Hepatocyte (in vitro differentiated cells): ENCODE measurements around the gene CERS1.

Source experiments
- EZH2phosphoT487 ChIP-seq: fragments of 200-600 bp; sonication (generic); IDR thresholded peaks from one replicate; pipeline ENCODE4 v1.6.1; 2018; ENCODE audit warnings: antibody characterized with exemption, mild to moderate bottlenecking, low read depth, moderate library complexity; ENCODE audit not compliant: unreplicated experiment, severe bottlenecking
- TF ChIP-seq, protein P1 (sequence below): fragments of 200-600 bp; sonication (generic); IDR thresholded peaks from 2 replicates; pipeline ENCODE4 v1.5.1; 2016; ENCODE audit warnings: antibody characterized with exemption, mild to moderate bottlenecking; ENCODE audit not compliant: poor library complexity

DNA sequence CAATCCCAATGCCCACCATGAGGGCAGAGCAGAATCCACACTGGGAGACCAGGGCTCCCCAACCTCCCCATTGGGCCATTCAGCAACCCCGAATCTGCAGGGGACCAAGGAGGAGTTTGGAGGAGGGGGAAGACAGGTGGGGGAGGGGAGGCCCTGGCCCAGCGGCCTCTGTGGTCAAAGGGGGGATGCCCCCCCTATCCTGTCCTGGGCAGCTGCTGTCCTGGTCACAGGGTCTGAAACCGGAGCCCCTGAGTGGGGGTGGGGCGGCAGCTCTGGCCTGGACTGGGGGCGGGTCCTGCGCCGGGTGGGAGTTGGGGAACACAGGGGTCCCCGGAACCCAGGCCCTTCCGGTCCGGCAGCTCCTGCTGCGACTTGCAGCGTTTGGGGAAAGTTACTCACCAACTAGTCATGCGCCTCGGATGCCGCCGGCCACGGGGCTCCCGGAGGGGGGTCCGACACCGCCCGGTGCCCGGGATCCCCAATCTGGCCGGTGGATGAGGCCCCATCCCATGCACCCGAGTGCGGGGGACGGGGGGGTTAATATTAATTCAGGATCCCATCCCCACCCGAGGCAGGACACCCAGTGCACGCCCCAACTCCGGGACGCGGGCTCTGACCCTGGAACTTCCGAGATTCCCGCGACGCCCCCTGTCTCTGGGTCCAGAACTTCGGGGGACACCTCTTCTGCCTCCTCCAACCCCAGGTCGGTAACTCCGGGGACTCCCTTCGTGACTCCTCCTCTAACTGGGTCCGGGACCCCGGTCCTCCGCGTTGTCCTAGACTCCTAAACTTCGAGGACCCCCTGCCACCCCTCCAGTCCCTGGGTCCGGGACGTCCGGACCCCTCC lies 44.2 kb upstream of the CERS1 start:
- no peak for TF ChIP-seq EZH2phosphoT487
- TF ChIP-seq, protein P1, sequence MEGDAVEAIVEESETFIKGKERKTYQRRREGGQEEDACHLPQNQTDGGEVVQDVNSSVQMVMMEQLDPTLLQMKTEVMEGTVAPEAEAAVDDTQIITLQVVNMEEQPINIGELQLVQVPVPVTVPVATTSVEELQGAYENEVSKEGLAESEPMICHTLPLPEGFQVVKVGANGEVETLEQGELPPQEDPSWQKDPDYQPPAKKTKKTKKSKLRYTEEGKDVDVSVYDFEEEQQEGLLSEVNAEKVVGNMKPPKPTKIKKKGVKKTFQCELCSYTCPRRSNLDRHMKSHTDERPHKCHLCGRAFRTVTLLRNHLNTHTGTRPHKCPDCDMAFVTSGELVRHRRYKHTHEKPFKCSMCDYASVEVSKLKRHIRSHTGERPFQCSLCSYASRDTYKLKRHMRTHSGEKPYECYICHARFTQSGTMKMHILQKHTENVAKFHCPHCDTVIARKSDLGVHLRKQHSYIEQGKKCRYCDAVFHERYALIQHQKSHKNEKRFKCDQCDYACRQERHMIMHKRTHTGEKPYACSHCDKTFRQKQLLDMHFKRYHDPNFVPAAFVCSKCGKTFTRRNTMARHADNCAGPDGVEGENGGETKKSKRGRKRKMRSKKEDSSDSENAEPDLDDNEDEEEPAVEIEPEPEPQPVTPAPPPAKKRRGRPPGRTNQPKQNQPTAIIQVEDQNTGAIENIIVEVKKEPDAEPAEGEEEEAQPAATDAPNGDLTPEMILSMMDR, result no peak
